GM19035 (cell line): Measurements from ENCODE around the gene GRIK1.

Experiments used
- ATAC-seq: cut with Tn5 transposase; IDR thresholded peaks from one replicate; pipeline ENCODE4 v1.9.1; 2021; ENCODE audit not compliant: unreplicated experiment

The GRIK1 gene

GRCh38 chr21:29721221-29721620, 218.6 kb downstream of the GRIK1 start:
- ATAC-seq: no peak

GRCh38 chr21:29719521-29719920, 220.3 kb downstream of the GRIK1 start:
- no peak for ATAC-seq

- ATAC-seq: no peak
Observed at GRCh38 chr21:29718081-29718815, 221.5 kb downstream of the GRIK1 start.

GRCh38 chr21:29717659-29718058, 222.1 kb downstream of the GRIK1 start:
- no peak for ATAC-seq

GRCh38 chr21:29716753-29717152, 223.0 kb downstream of the GRIK1 start:
- ATAC-seq: no peak

GRCh38 chr21:29715089-29715488, 224.7 kb downstream of the GRIK1 start:
- ATAC-seq: no peak

GRCh38 chr21:29712818-29713217, 227.0 kb downstream of the GRIK1 start:
- no peak for ATAC-seq

- no peak for ATAC-seq
Observed at GRCh38 chr21:29711236-29711635, 228.6 kb downstream of the GRIK1 start.

- no peak for ATAC-seq
Observed at GRCh38 chr21:29710498-29710897, 229.3 kb downstream of the GRIK1 start.

- ATAC-seq: no peak
Observed at GRCh38 chr21:29708401-29708800, 231.4 kb downstream of the GRIK1 start.

GRCh38 chr21:29704719-29705118, 235.1 kb downstream of the GRIK1 start:
- no peak for ATAC-seq

- ATAC-seq: no peak
Observed at GRCh38 chr21:29701676-29702075, 238.1 kb downstream of the GRIK1 start.

- no peak for ATAC-seq
Observed at GRCh38 chr21:29697555-29698193, 242.1 kb downstream of the GRIK1 start.

GRCh38 chr21:29696937-29697336, 242.9 kb downstream of the GRIK1 start:
- no peak for ATAC-seq

GRCh38 chr21:29691616-29692491, 247.9 kb downstream of the GRIK1 start:
- no peak for ATAC-seq

- ATAC-seq: no peak
Observed at GRCh38 chr21:29689753-29690152, 250.0 kb downstream of the GRIK1 start.

GRCh38 chr21:29684106-29684505, 255.7 kb downstream of the GRIK1 start:
- ATAC-seq: no peak

- no peak for ATAC-seq
Observed at GRCh38 chr21:29682800-29683199, 257.0 kb downstream of the GRIK1 start.

- ATAC-seq: no peak
Observed at GRCh38 chr21:29680273-29680672, 259.5 kb downstream of the GRIK1 start.

- no peak for ATAC-seq
Observed at GRCh38 chr21:29678626-29679025, 261.2 kb downstream of the GRIK1 start.

GRCh38 chr21:29677326-29677725, 262.5 kb downstream of the GRIK1 start:
- ATAC-seq: no peak

GRCh38 chr21:29676395-29676794, 263.4 kb downstream of the GRIK1 start:
- no peak for ATAC-seq
